ENCODE results near the gene LIPJ.

LIPJ gene

DNA sequence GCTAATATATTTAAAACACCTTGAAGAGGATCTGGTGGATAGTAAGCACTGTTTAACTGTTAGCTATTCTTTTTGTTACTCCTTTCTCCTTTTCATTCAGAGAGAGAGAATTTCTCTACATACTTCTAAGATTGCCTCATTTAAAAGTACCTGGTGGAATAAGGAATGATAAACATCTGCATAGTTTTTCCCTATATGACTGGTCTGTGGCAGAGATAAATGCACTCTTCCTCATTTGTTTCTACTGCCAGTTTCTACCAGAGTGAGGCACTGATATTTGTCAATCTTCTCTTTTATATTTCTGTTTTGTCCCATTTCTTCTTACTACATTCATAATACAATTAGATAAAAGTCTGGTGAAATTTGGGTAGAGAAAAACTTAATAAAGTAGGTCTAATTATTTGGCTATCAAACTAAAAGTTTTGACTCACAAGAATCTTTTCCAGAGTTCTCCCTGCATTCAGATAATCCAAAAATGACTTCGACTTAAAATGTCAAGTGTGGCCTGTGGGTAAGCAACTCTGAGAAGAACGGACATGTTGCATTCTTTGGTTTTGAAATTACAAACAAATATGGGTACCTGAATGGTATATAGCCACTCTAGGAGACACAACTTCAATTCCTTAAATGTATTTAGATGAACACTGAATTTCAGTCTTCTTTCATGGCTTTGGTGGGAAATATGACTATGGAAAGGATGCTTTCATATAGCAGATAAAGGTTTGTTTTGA is 42.3 kb upstream of the LIPJ start:
- CTCF ChIA-PET = interaction anchor here (1.0 to 1.1 kb wide), 2 partner anchors 9 to 154 kb away, joined by 3 to 6 read pairs; no protein-coding TSS in a partner anchor
- POLR2A ChIA-PET = no interaction called here
- TF ChIP-seq, protein P1, sequence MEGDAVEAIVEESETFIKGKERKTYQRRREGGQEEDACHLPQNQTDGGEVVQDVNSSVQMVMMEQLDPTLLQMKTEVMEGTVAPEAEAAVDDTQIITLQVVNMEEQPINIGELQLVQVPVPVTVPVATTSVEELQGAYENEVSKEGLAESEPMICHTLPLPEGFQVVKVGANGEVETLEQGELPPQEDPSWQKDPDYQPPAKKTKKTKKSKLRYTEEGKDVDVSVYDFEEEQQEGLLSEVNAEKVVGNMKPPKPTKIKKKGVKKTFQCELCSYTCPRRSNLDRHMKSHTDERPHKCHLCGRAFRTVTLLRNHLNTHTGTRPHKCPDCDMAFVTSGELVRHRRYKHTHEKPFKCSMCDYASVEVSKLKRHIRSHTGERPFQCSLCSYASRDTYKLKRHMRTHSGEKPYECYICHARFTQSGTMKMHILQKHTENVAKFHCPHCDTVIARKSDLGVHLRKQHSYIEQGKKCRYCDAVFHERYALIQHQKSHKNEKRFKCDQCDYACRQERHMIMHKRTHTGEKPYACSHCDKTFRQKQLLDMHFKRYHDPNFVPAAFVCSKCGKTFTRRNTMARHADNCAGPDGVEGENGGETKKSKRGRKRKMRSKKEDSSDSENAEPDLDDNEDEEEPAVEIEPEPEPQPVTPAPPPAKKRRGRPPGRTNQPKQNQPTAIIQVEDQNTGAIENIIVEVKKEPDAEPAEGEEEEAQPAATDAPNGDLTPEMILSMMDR (IDR thresholded peaks at IDR 0.05; ENCODE audit: control extremely low read depth, extremely low read depth, low read depth, missing control alignments) = no peak
- peak; percentile 5 for DNase-seq (ENCODE audit: extremely low spot score)

DNA sequence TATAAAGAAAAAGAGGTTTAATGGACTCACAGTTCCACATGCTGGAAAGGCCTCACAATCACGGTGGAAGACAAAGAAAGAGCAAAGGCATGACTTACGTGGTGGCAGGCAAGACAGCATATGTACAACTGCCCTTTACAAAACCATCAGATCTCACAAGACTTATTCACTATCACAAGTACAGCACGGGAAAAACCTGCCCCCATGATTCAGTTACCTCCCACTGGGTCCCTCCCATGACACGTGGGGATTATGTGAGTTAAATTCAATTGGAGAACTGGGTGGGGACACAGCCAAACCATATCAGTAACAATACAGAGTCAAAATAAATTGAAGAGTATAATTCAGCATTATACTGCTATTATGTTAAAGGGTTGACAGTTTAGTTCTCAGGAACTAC is 41.2 kb upstream of the LIPJ start:
- DNase-seq (ENCODE audit: extremely low spot score) = no peak
- ChIA-PET CTCF (no interaction called here), POLR2A (no interaction called here)
- TF ChIP-seq, protein P1 (IDR thresholded peaks at IDR 0.05; ENCODE audit: control extremely low read depth, extremely low read depth, low read depth, missing control alignments) = no peak

DNA sequence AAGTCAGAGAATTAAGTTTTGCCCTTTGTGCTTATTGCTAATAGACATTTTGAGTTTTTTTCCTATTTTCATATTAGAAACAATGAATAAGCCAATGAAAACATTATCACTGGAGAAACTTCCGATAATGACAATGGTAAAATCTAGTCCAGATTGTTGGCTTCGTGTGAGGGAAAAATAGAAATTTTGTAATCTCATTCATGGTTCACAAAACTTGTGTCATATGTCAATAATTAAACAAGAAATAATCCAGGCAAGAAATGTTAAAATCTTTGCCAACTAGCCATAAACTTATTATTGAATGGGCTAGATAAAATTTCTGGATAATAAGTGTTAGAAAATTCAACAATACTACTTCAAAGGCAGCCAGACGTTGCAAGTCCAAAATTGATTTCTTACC is 40.1 kb upstream of the LIPJ start:
- TF ChIP-seq, protein P1 (IDR thresholded peaks at IDR 0.05; ENCODE audit: control extremely low read depth, extremely low read depth, low read depth, missing control alignments) = no peak
- no peak for DNase-seq (ENCODE audit: extremely low spot score)
- ChIA-PET CTCF (no interaction called here), POLR2A (no interaction called here)

DNA sequence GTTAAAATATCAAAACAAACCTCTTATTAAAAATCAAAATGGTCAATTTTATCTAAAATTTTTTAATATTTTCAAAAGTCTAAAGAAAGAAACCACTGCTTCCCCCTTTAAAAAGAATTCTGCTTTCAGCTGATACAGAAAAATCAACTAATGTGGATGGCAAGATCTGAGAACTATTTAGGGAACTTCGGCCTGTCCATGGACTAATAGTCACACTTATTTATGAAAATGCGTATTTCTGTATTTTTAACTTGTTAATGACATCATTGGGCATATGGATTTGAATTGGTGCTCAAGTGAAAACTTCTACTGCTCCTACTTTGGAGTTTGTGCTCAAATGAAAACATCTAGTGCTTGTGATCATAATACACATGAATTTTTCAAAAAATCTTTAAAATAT is 35.3 kb upstream of the LIPJ start:
- DNase-seq (ENCODE audit: extremely low spot score) = no peak
- ChIA-PET CTCF (interaction anchor here (1.4 to 2.5 kb wide), 4 partner anchors 17 to 699 kb away, joined by 3 to 13 read pairs (median 6); no protein-coding TSS in a partner anchor), POLR2A (no interaction called here)
- TF ChIP-seq, protein P1 (IDR thresholded peaks at IDR 0.05; ENCODE audit: control extremely low read depth, extremely low read depth, low read depth, missing control alignments) = no peak

GRCh38 chr10:88553116-88553752 is 33.3 kb upstream of the LIPJ start:
- TF ChIP-seq, protein P1 (IDR thresholded peaks at IDR 0.05; ENCODE audit: control extremely low read depth, extremely low read depth, low read depth, missing control alignments) = peak; percentile 91
- DNase-seq (ENCODE audit: extremely low spot score) = peak; percentile 60
- CTCF ChIA-PET = interaction anchor here (0.6 to 2.8 kb wide), 24 partner anchors 9 to 750 kb away, joined by 3 to 15 read pairs (median 3); partner anchors contain the start of genes ATAD1 and RNLS
- POLR2A ChIA-PET = no interaction called here

- TF ChIP-seq, protein P1 (IDR thresholded peaks at IDR 0.05; ENCODE audit: control extremely low read depth, extremely low read depth, low read depth, missing control alignments) = no peak
- DNase-seq (ENCODE audit: extremely low spot score) = no peak
- ChIA-PET POLR2A (no interaction called here), CTCF (interaction anchor here (0.8 to 2.8 kb wide), 6 partner anchors 8 to 263 kb away, joined by 3 to 15 read pairs (median 4); partner anchors contain the start of gene RNLS)
Observed at GRCh38 chr10:88555190-88555908, 31.2 kb upstream of the LIPJ start.
